Prostate gland (tissue), 2 donors: Measurements from ENCODE around the gene GAMT.

Experiments
- POLR2A ChIP-seq: fragments of 450-650 bp; IDR thresholded peaks from one replicate; pipeline ENCODE4 v1.6.1; 2016; ENCODE audit warnings: antibody characterized with exemption, mild to moderate bottlenecking
- TF ChIP-seq, protein P1 (sequence below), 4 experiments: fragments of 200-600 bp in 2 of 4; fragments of 450-650 bp in 2 of 4; sonication (generic) in 2 of 4; IDR thresholded peaks; 1 replicate in 3 of 4; 2 replicates in 1 of 4; pipeline ENCODE4 v1.5.1; 2016 to 2019; ENCODE audit warnings: antibody characterized with exemption in 4 of 4, mild to moderate bottlenecking in 2 of 4, moderate library complexity in 2 of 4

DNA sequence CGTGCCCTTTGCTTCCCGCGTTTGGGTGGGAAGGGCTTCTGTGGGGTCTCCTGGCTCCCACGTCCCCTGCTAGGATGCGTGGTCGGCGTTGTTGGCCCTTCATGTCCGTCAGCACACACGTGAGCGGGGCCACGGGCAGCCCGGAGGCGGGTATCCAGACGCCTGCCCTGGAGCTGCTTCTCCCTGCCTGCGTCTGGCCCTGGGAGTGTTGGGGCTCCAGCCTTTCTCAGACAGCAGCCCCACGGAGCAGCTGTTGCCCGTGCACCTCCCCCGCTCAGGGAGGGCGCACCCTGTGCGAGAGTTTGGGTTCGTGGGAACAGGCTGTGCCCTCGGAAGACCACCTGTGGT lies 20.6 kb upstream of the GAMT start:
- TF ChIP-seq POLR2A: no peak
- TF ChIP-seq, protein P1, sequence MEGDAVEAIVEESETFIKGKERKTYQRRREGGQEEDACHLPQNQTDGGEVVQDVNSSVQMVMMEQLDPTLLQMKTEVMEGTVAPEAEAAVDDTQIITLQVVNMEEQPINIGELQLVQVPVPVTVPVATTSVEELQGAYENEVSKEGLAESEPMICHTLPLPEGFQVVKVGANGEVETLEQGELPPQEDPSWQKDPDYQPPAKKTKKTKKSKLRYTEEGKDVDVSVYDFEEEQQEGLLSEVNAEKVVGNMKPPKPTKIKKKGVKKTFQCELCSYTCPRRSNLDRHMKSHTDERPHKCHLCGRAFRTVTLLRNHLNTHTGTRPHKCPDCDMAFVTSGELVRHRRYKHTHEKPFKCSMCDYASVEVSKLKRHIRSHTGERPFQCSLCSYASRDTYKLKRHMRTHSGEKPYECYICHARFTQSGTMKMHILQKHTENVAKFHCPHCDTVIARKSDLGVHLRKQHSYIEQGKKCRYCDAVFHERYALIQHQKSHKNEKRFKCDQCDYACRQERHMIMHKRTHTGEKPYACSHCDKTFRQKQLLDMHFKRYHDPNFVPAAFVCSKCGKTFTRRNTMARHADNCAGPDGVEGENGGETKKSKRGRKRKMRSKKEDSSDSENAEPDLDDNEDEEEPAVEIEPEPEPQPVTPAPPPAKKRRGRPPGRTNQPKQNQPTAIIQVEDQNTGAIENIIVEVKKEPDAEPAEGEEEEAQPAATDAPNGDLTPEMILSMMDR (IDR thresholded peaks at IDR 0.05): no peak
